Natural killer cell (primary cell): Measurements from ENCODE around the gene ARHGEF37. TPM values are rescaled to one million over a fixed set of nuclear protein-coding genes. Genes with fewer than 3 reads are reported as not detected.

Experiments
- ATAC-seq, 3 donors: fragments of 150-1000 bp in 2 of 3; fragments of 200-7000 bp in 1 of 3; cut with Tn5 transposase; 1 replicate in 1 of 3; 2 replicates in 2 of 3; pipeline ENCODE4 v1.10.0; 2021; ENCODE audit warnings: mild to moderate bottlenecking in 2 of 3, moderate library complexity in 2 of 3
- DNase-seq, 2 donors: peaks; one replicate each; pipeline versions ENCODE4 v3.0.0 to v3.0.0-alpha.2; 2013 to 2021; ENCODE audit warnings: mixed read lengths in 1 of 2
- H3K27ac ChIP-seq: one replicate; pipeline ENCODE4 v1.5.1; 2013; ENCODE audit warnings: mild to moderate bottlenecking, low read length
- H3K27me3 ChIP-seq: one replicate; pipeline ENCODE4 v1.6.1; 2013; ENCODE audit warnings: low read length; ENCODE audit not compliant: control insufficient read depth, insufficient read depth
- H3K36me3 ChIP-seq: one replicate; pipeline ENCODE4 v1.6.1; 2013; ENCODE audit warnings: low read length; ENCODE audit not compliant: control insufficient read depth, insufficient read depth
- H3K4me1 ChIP-seq: one replicate; pipeline ENCODE4 v1.6.1; 2013; ENCODE audit warnings: low read length; ENCODE audit not compliant: control insufficient read depth, insufficient read depth
- H3K4me3 ChIP-seq: one replicate; pipeline ENCODE4 v1.5.1; 2013; ENCODE audit warnings: low read length
- H3K9me3 ChIP-seq: one replicate; pipeline ENCODE4 v1.6.1; 2013; ENCODE audit warnings: low read length; ENCODE audit not compliant: control insufficient read depth, insufficient read depth
- H3K27ac Mint-ChIP-seq, 2 donors: one replicate each; pipeline ENCODE4 v1.8.0; 2022; ENCODE audit warnings: mild to moderate bottlenecking in 2 of 2, mixed read lengths in 2 of 2, moderate library complexity in 1 of 2
- H3K27me3 Mint-ChIP-seq, 2 donors: one replicate each; pipeline ENCODE4 v1.8.0; 2022; ENCODE audit warnings: low read depth in 2 of 2, mixed read lengths in 2 of 2
- H3K36me3 Mint-ChIP-seq: one replicate; pipeline ENCODE4 v1.8.0; 2022; ENCODE audit warnings: mixed read lengths
- H3K4me1 Mint-ChIP-seq, 2 donors: one replicate each; pipeline ENCODE4 v1.8.0; 2022; ENCODE audit warnings: mixed read lengths in 2 of 2
- H3K4me3 Mint-ChIP-seq: one replicate; pipeline ENCODE4 v1.8.0; 2022; ENCODE audit warnings: mild to moderate bottlenecking, moderate library complexity, mixed read lengths
- H3K9me3 Mint-ChIP-seq, 2 donors: one replicate each; pipeline ENCODE4 v1.8.0; 2022; ENCODE audit warnings: mixed read lengths in 2 of 2
- CTCF ChIP-seq: fragments of 200-600 bp; IDR thresholded peaks from one replicate; pipeline ENCODE4 v1.8.0; 2022; ENCODE audit warnings: antibody characterized with exemption
- WGBS: methylation state at CpG from one replicate; pipeline ENCODE4 v1.1.7; 2013; ENCODE audit warnings: missing lambda C conversion rate; ENCODE audit not compliant: insufficient coverage; 5-methylcytosine and 5-hydroxymethylcytosine counted together
- intact Hi-C: fragments of 100-400 bp; cut with micrococcal nuclease; formaldehyde crosslinking; loops from one replicate; pipeline ENCODE4 v1.14.2; 2022
- total RNA-seq, 4 donors: library from RNA; stranded (reverse); fragments of 120-200 nt in 1 of 4; gene quantifications; one replicate each; pipeline versions ENCODE4 v1.2.3 to v1.2.4, GENCODE V29; 2013 to 2022

Gene ARHGEF37
- total RNA-seq, 3 donors from 2014 or later (not counting 1 experiment from before 2014, with no cell fraction given), result 0.61 to 2.6 TPM; not detected in 1

- peaks cover 4% of the 10 kb centered on the region for H3K9me3 ChIP-seq
- no peaks in the 10 kb centered on the region for H3K27me3 ChIP-seq
- WGBS, result no CpG with 5 or more reads among the region's 3 CpGs
- no peak for TF ChIP-seq CTCF
- no peaks in the 10 kb centered on the region for H3K4me1 Mint-ChIP-seq
- H3K4me1 ChIP-seq, result peaks cover 2% of the 10 kb centered on the region
- H3K27ac ChIP-seq, result no peak overlapping the region
- H3K27ac Mint-ChIP-seq, result no peak overlapping the region
- ATAC-seq (no peak), DNase-seq (no peak)
- H3K27me3 Mint-ChIP-seq, result peaks cover 9 to 23% of the 10 kb centered on the region in 2 donors
- intact Hi-C loops, result no loop called here
- H3K4me3 Mint-ChIP-seq, result no peak overlapping the region
- H3K36me3 ChIP-seq, result no peaks in the 10 kb centered on the region
- H3K36me3 Mint-ChIP-seq, result no peaks in the 10 kb centered on the region
- H3K4me3 ChIP-seq, result no peak overlapping the region
- no peaks in the 10 kb centered on the region for H3K9me3 Mint-ChIP-seq
Measured at GRCh38 chr5:149674686-149675085, 93.4 kb downstream of the ARHGEF37 start.

GRCh38 chr5:149675610-149676201, 94.4 kb downstream of the ARHGEF37 start:
- peaks cover 4% of the 10 kb centered on the region for H3K9me3 ChIP-seq
- Mint-ChIP-seq H3K9me3 (no peaks in the 10 kb centered on the region), H3K27me3 (peaks cover 12 to 33% of the 10 kb centered on the region in 2 donors), H3K27ac (no peak overlapping the region), H3K36me3 (no peaks in the 10 kb centered on the region), H3K4me3 (no peak overlapping the region), H3K4me1 (no peaks in the 10 kb centered on the region)
- no peak for DNase-seq
- no peak for TF ChIP-seq CTCF
- no peak overlapping the region for H3K4me3 ChIP-seq
- 57% methylated on average over 11 of the region's 12 CpGs for WGBS
- H3K27ac ChIP-seq, result no peak overlapping the region
- intact Hi-C loops, result no loop called here
- H3K4me1 ChIP-seq, result peaks cover 12% of the 10 kb centered on the region
- no peak for ATAC-seq
- H3K36me3 ChIP-seq, result no peaks in the 10 kb centered on the region
- H3K27me3 ChIP-seq, result no peaks in the 10 kb centered on the region

- peaks cover 20 to 40% of the 10 kb centered on the region in 2 donors for H3K27me3 Mint-ChIP-seq
- WGBS, result 73% methylated on average over 7 of the region's 7 CpGs
- Histone ChIP-seq H3K27ac (no peak overlapping the region), H3K4me3 (no peak overlapping the region), H3K9me3 (no peaks in the 10 kb centered on the region), H3K36me3 (no peaks in the 10 kb centered on the region), H3K27me3 (no peaks in the 10 kb centered on the region), H3K4me1 (peaks cover 25% of the 10 kb centered on the region)
- no peak for TF ChIP-seq CTCF
- H3K4me1 Mint-ChIP-seq, result no peaks in the 10 kb centered on the region
- ATAC-seq (no peak), DNase-seq (no peak)
- intact Hi-C loops, result no loop called here
- no peak overlapping the region for H3K4me3 Mint-ChIP-seq
- H3K36me3 Mint-ChIP-seq, result no peaks in the 10 kb centered on the region
- no peaks in the 10 kb centered on the region for H3K9me3 Mint-ChIP-seq
- H3K27ac Mint-ChIP-seq, result no peak overlapping the region
Measured at GRCh38 chr5:149677731-149678130, 96.4 kb downstream of the ARHGEF37 start.
